BE2C (cell line): ENCODE results near the gene DIP2C.
"Not testable (repeated sequence)": the region's sequence is repeated elsewhere in the genome, so short reads cannot be mapped to it uniquely, and the experiment has no call there.

Source experiments
- DNase-seq: peaks from one replicate; pipeline ENCODE4 v3.0.0-alpha.2; 2020
- H3K27me3 ChIP-seq: fragments of 250-450 bp; sonication (Bioruptor Pico); 2 replicates; pipeline ENCODE4 v1.5.1; 2020; ENCODE audit warnings: mild to moderate bottlenecking
- H3K36me3 ChIP-seq: fragments of 250-450 bp; sonication (Bioruptor Pico); 2 replicates; pipeline ENCODE4 v1.5.1; 2020; ENCODE audit warnings: mild to moderate bottlenecking
- H3K4me1 ChIP-seq: fragments of 250-450 bp; sonication (Bioruptor Pico); 2 replicates; pipeline ENCODE4 v1.5.1; 2020
- H3K4me3 ChIP-seq: 2 replicates; pipeline ENCODE4 v1.5.1; 2011; ENCODE audit warnings: low read depth, low read length
- H3K9me3 ChIP-seq: fragments of 250-450 bp; sonication (Bioruptor Pico); 2 replicates; pipeline ENCODE4 v1.5.1; 2020
- CTCF ChIP-seq: IDR thresholded peaks from 2 replicates; pipeline ENCODE4 v1.5.1; 2012; ENCODE audit warnings: mild to moderate bottlenecking, low read depth, low read length

The DIP2C gene

GRCh38 chr10:267705-268104, 421.8 kb downstream of the DIP2C start:
- Histone ChIP-seq H3K27me3 (no peaks in the 10 kb centered on the region), H3K4me3 (peak overlapping the region; percentile 32), H3K36me3 (no peaks in the 10 kb centered on the region), H3K9me3 (no peaks in the 10 kb centered on the region), H3K4me1 (peaks cover 15% of the 10 kb centered on the region)
- no peak for DNase-seq
- no peak for TF ChIP-seq CTCF

- H3K4me3 ChIP-seq = peak overlapping the region; percentile 32
- no peaks in the 10 kb centered on the region for H3K9me3 ChIP-seq
- H3K36me3 ChIP-seq = no peaks in the 10 kb centered on the region
- DNase-seq = peak; percentile 51
- no peaks in the 10 kb centered on the region for H3K27me3 ChIP-seq
- TF ChIP-seq CTCF = no peak
- peaks cover 15% of the 10 kb centered on the region for H3K4me1 ChIP-seq
Observed at GRCh38 chr10:266974-267425, 422.5 kb downstream of the DIP2C start.

GRCh38 chr10:265816-266588, 423.5 kb downstream of the DIP2C start:
- not testable (repeated sequence) for H3K27me3 ChIP-seq, H3K4me3 ChIP-seq, H3K36me3 ChIP-seq, H3K9me3 ChIP-seq, DNase-seq
- H3K4me1 ChIP-seq = peaks cover 15% of the 10 kb centered on the region

GRCh38 chr10:265074-265440, 424.4 kb downstream of the DIP2C start:
- not testable (repeated sequence) for H3K36me3 ChIP-seq, H3K9me3 ChIP-seq, H3K4me3 ChIP-seq, DNase-seq, H3K27me3 ChIP-seq
- peaks cover 15% of the 10 kb centered on the region for H3K4me1 ChIP-seq

GRCh38 chr10:264160-265073, 425.1 kb downstream of the DIP2C start:
- not testable (repeated sequence) for DNase-seq, H3K9me3 ChIP-seq, H3K27me3 ChIP-seq, H3K4me3 ChIP-seq, H3K36me3 ChIP-seq
- peaks cover 15% of the 10 kb centered on the region for H3K4me1 ChIP-seq

- Histone ChIP-seq H3K4me3 (no peak overlapping the region), H3K9me3 (no peaks in the 10 kb centered on the region), H3K27me3 (no peaks in the 10 kb centered on the region), H3K4me1 (peaks cover 3% of the 10 kb centered on the region; the same call in 1 of the 2 replicates), H3K36me3 (no peaks in the 10 kb centered on the region)
- no peak for DNase-seq
- TF ChIP-seq CTCF = no peak
Observed at GRCh38 chr10:260819-261429, 428.5 kb downstream of the DIP2C start.

GRCh38 chr10:251982-252582, 437.4 kb downstream of the DIP2C start:
- no peaks in the 10 kb centered on the region for H3K9me3 ChIP-seq
- DNase-seq = no peak
- no peak overlapping the region for H3K4me3 ChIP-seq
- TF ChIP-seq CTCF = no peak
- no peaks in the 10 kb centered on the region for H3K27me3 ChIP-seq
- peaks cover 13% of the 10 kb centered on the region for H3K36me3 ChIP-seq
- H3K4me1 ChIP-seq = peaks cover 3% of the 10 kb centered on the region
